Measurements from ENCODE around the gene SRGAP3.

GRCh38 chr3:8932507-8932906, 316.9 kb downstream of the SRGAP3 start:
- TF ChIP-seq POLR2AphosphoS5 (IDR thresholded peaks at IDR 0.05) (no peak), POLR2A (IDR thresholded peaks at IDR 0.05) (no peak)
